Measurements from ENCODE around the gene ERCC6L2. TPM values are rescaled to one million over a fixed set of nuclear protein-coding genes. Genes with fewer than 3 reads are reported as not detected.

Gene ERCC6L2
- total RNA-seq, 1 experiment from 2014 or later = 39.2 TPM

- no peaks in the 10 kb centered on the region for H3K27me3 ChIP-seq (ENCODE audit: insufficient read depth, low read length)
- no peak overlapping the region for H3K9ac ChIP-seq (ENCODE audit: low read length)
- RAD21 ChIA-PET (ENCODE audit: low non-redundant PET in 1 of 2, low total read pairs in 2 of 2, uncharacterized antibody in 2 of 2, unreplicated experiment in 2 of 2) = no interaction called here
- no peak overlapping the region for H3K4me3 ChIP-seq (replicated peaks in 1 of 2; ENCODE audit: low read depth in 1 of 2, low read length in 2 of 2)
- no peaks in the 10 kb centered on the region for H4K20me1 ChIP-seq (ENCODE audit: insufficient read depth)
- no peak overlapping the region for H3K4me2 ChIP-seq (ENCODE audit: low read length)
- TF ChIP-seq FOSL1 (IDR thresholded peaks at IDR 0.05; ENCODE audit: low read depth) = no peak
- no peak for TF ChIP-seq CTCF (IDR thresholded peaks at IDR 0.05 in 2 of 3, conservative IDR thresholded peaks at IDR 0.05 in 1 of 3; ENCODE audit: borderline replicate concordance in 1 of 3, insufficient read depth in 1 of 3, low read depth in 2 of 3, low read length in 2 of 3)
- no peak for TF ChIP-seq EZH2phosphoT487 (IDR thresholded peaks at IDR 0.05; ENCODE audit: borderline replicate concordance)
- TF ChIP-seq POLR2A (IDR thresholded peaks at IDR 0.05; ENCODE audit: borderline replicate concordance, extremely low read depth, insufficient read depth, insufficient read length) = no peak
- TF ChIP-seq ZNF274 (IDR thresholded peaks at IDR 0.05; ENCODE audit: low read depth, low read length) = no peak
- no peak for TF ChIP-seq MAX (IDR thresholded peaks at IDR 0.05)
- TF ChIP-seq TCF7L2 (IDR thresholded peaks at IDR 0.05; ENCODE audit: borderline replicate concordance, extremely low read depth, insufficient read depth, insufficient read length) = no peak
- TF ChIP-seq, protein P1, sequence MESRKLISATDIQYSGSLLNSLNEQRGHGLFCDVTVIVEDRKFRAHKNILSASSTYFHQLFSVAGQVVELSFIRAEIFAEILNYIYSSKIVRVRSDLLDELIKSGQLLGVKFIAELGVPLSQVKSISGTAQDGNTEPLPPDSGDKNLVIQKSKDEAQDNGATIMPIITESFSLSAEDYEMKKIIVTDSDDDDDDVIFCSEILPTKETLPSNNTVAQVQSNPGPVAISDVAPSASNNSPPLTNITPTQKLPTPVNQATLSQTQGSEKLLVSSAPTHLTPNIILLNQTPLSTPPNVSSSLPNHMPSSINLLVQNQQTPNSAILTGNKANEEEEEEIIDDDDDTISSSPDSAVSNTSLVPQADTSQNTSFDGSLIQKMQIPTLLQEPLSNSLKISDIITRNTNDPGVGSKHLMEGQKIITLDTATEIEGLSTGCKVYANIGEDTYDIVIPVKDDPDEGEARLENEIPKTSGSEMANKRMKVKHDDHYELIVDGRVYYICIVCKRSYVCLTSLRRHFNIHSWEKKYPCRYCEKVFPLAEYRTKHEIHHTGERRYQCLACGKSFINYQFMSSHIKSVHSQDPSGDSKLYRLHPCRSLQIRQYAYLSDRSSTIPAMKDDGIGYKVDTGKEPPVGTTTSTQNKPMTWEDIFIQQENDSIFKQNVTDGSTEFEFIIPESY (IDR thresholded peaks at IDR 0.05; ENCODE audit: extremely low read depth, insufficient replicate concordance, low read length) = no peak
- no peak for TF ChIP-seq JUND (IDR thresholded peaks at IDR 0.05)
- no peak for TF ChIP-seq YY1 (IDR thresholded peaks at IDR 0.05; ENCODE audit: extremely low read depth, insufficient replicate concordance, low read depth, low read length)
- TF ChIP-seq, protein P2, sequence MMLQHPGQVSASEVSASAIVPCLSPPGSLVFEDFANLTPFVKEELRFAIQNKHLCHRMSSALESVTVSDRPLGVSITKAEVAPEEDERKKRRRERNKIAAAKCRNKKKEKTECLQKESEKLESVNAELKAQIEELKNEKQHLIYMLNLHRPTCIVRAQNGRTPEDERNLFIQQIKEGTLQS (IDR thresholded peaks at IDR 0.05) = no peak
- intact Hi-C loops (cut with micrococcal nuclease) = no loop called here
- H3K36me3 ChIP-seq (ENCODE audit: control insufficient read depth in 1 of 2, insufficient read depth in 2 of 2, low read length in 2 of 2) = peaks cover 0 to 23% of the 10 kb centered on the region in 2 experiments; a peak in 1 of 4 replicates
- peaks cover 0 to 2% of the 10 kb centered on the region in 2 experiments; a peak in 1 of 4 replicates for H3K9me3 ChIP-seq (ENCODE audit: control insufficient read depth in 1 of 2, insufficient read depth in 1 of 2, low read depth in 1 of 2, low read length in 2 of 2)
- H3K9me2 ChIP-seq (ENCODE audit: insufficient read depth) = no peaks in the 10 kb centered on the region
- H3K4me1 ChIP-seq (ENCODE audit: control insufficient read depth in 1 of 2, insufficient read depth in 2 of 2, low read length in 2 of 2) = no peaks in the 10 kb centered on the region
- ATAC-seq (no peak), DNase-seq (ENCODE audit: low read depth, low spot score) (no peak)
- H3K79me2 ChIP-seq (ENCODE audit: insufficient read depth, low read length) = no peaks in the 10 kb centered on the region
- H2AFZ ChIP-seq (ENCODE audit: low read depth, low read length, poor library complexity, severe bottlenecking) = no peak overlapping the region
- CTCF ChIA-PET = no interaction called here
- no TSS peak for BruUV-seq (replicated peaks)
- H3K27ac ChIP-seq (ENCODE audit: low read depth, low read length) = no peak overlapping the region
- POLR2A ChIA-PET = no interaction called here
Measured at GRCh38 chr9:95953986-95954385, 78.5 kb downstream of the ERCC6L2 start.
